OCI-LY1 (cell line): Measurements from ENCODE around the gene CPA4.

ENCODE experiments used
- EZH2 ChIP-seq: fragments of 200-600 bp; sonication (generic), shearing (Covaris generic); IDR thresholded peaks from 2 replicates; pipeline ENCODE4 v1.8.0; 2017; ENCODE audit warnings: borderline replicate concordance, mixed run types, mild to moderate bottlenecking, antibody characterized with exemption, low read length, moderate library complexity, mixed read lengths
- TF ChIP-seq, protein P1 (sequence below): fragments of 200-600 bp; sonication (generic), shearing (Covaris generic); IDR thresholded peaks from 2 replicates; pipeline ENCODE4 v1.5.1; 2017; ENCODE audit warnings: mild to moderate bottlenecking, antibody characterized with exemption, low read length, moderate library complexity, mixed read lengths

DNA sequence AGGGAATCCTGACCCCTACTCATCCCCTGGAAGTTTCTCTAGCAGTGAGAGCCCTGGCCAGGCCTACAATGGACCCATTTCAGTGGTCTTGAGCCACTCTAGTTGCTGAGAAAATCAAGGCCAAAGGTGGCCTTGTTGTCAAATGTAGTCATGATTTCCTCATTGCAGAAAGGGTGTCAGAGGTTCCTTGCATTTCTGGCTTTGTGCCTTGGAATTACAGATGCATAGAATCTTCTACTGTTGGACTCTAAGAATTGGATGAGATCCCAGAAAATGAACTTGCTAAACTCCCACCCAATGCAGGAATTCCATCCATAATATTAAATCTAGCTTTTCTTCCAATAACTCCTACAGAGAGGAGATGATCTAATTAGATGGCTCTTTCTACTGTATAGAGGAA, 14.1 kb upstream of the CPA4 start:
- TF ChIP-seq, protein P1, sequence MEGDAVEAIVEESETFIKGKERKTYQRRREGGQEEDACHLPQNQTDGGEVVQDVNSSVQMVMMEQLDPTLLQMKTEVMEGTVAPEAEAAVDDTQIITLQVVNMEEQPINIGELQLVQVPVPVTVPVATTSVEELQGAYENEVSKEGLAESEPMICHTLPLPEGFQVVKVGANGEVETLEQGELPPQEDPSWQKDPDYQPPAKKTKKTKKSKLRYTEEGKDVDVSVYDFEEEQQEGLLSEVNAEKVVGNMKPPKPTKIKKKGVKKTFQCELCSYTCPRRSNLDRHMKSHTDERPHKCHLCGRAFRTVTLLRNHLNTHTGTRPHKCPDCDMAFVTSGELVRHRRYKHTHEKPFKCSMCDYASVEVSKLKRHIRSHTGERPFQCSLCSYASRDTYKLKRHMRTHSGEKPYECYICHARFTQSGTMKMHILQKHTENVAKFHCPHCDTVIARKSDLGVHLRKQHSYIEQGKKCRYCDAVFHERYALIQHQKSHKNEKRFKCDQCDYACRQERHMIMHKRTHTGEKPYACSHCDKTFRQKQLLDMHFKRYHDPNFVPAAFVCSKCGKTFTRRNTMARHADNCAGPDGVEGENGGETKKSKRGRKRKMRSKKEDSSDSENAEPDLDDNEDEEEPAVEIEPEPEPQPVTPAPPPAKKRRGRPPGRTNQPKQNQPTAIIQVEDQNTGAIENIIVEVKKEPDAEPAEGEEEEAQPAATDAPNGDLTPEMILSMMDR = no peak
- TF ChIP-seq EZH2 = no peak
